Measurements from ENCODE around the gene CTNNA2.

GRCh38 chr2:80417737-80418136, 904.9 kb downstream of the CTNNA2 start:
- TF ChIP-seq GATA2 (IDR thresholded peaks at IDR 0.05; ENCODE audit: low read depth, low read length), result no peak
- TF ChIP-seq GATA3 (IDR thresholded peaks at IDR 0.05; ENCODE audit: low read depth, low read length), result no peak

Data from SH-SY5Y (cell line).